ENCODE data around the gene HAPSTR1. TPM values are rescaled to one million over a fixed set of nuclear protein-coding genes. Genes with fewer than 3 reads are reported as not detected.

HAPSTR1 gene
- total and polyA plus RNA-seq, 2 donors (not counting 3 experiments of a cell fraction or from before 2014, with no cell fraction given): 15.7 to 63.7 TPM

- peaks cover 40% of the 10 kb centered on the region for H3K4me1 ChIP-seq (ENCODE audit: control insufficient read depth, extremely low read depth, insufficient read depth, low read length)
- TF ChIP-seq GATA2 (IDR thresholded peaks at IDR 0.05; ENCODE audit: insufficient read depth, insufficient read length, low read depth, low read length) (no peak), EZH2 (IDR thresholded peaks at IDR 0.05; ENCODE audit: borderline replicate concordance, low read depth, low read length, severe bottlenecking) (no peak), JUN (IDR thresholded peaks at IDR 0.05; ENCODE audit: borderline replicate concordance, insufficient read depth, insufficient read length, low read depth) (no peak), MAX (IDR thresholded peaks at IDR 0.05; ENCODE audit: insufficient read depth, insufficient read length) (no peak), CTCF (IDR thresholded peaks at IDR 0.05; ENCODE audit: extremely low read depth in 1 of 2, insufficient read depth in 1 of 2, low read depth in 1 of 2, low read length in 2 of 2) (no peak), POLR2AphosphoS5 (IDR thresholded peaks at IDR 0.05; ENCODE audit: insufficient read depth, low read depth, low read length) (no peak), POLR2A (IDR thresholded peaks at IDR 0.05; ENCODE audit: low read depth, low read length) (no peak), MYC (IDR thresholded peaks at IDR 0.05; ENCODE audit: low read depth, low read length) (no peak), FOS (IDR thresholded peaks at IDR 0.05; ENCODE audit: borderline replicate concordance, insufficient read depth, low read length) (no peak)
- H3K36me3 ChIP-seq (ENCODE audit: control insufficient read depth in 2 of 2, extremely low read depth in 1 of 2, insufficient read depth in 2 of 2, low read length in 2 of 2): peaks cover 10 to 16% of the 10 kb centered on the region in 2 experiments
- H3K27me3 ChIP-seq (ENCODE audit: control insufficient read depth in 2 of 2, insufficient read depth in 2 of 2, low read length in 2 of 2): no peaks in the 10 kb centered on the region
- DNase-seq (ENCODE audit: low read depth, low spot score): no peak
- H2AFZ ChIP-seq (ENCODE audit: low read depth, low read length): no peak overlapping the region
- no TSS peak for BruUV-seq (replicated peaks)
- no peaks in the 10 kb centered on the region for H3K9me1 ChIP-seq (replicated peaks; ENCODE audit: control insufficient read depth, extremely low read depth, insufficient read depth, low read length)
- intact Hi-C loops (cut with micrococcal nuclease) (loop anchor here (2.0 kb wide), 1 partner anchor 14 kb away; no protein-coding TSS in a partner anchor), dilution Hi-C loops (cut with MboI; ENCODE audit: extremely low pct_ligation_motif_present, low sequenced_read_pairs) (no loop called here)
- FAIRE-seq: no peak
- H3K27ac ChIP-seq (ENCODE audit: insufficient read depth, low read depth, low read length): no peak overlapping the region
- H3K4me2 ChIP-seq (ENCODE audit: insufficient read depth, low read length): peak overlapping the region; percentile 100
- POLR2A ChIA-PET: no interaction called here
- peaks cover 87% of the 10 kb centered on the region for H3K79me2 ChIP-seq (ENCODE audit: control insufficient read depth, insufficient read depth, low read length)
- CTCF ChIA-PET: no interaction called here
- peaks cover 29% of the 10 kb centered on the region for H4K20me1 ChIP-seq (replicated peaks; ENCODE audit: control insufficient read depth, extremely low read depth, insufficient read depth, low read length)
- no peak overlapping the region for H3K9ac ChIP-seq (replicated peaks; ENCODE audit: extremely low read depth, insufficient read depth, low read length)
- H3K9me3 ChIP-seq (replicated peaks; ENCODE audit: control insufficient read depth, insufficient read depth, low read length): no peaks in the 10 kb centered on the region
- H3K4me3 ChIP-seq (replicated peaks in 1 of 3; ENCODE audit: insufficient read depth in 1 of 3, low read depth in 1 of 3, low read length in 3 of 3): peak overlapping the region in 1 of 3 experiments; percentile 89
Observed at GRCh38 chr16:9095171-9095570, 3.7 kb downstream of the HAPSTR1 start.
